GM21825 (cell line): ENCODE data around the gene EXTL1.
"Not testable (repeated sequence)": the region's sequence is repeated elsewhere in the genome, so short reads cannot be mapped to it uniquely, and the experiment has no call there.

Experiments used
- ATAC-seq: cut with Tn5 transposase; IDR thresholded peaks from one replicate; pipeline ENCODE4 v1.9.1; 2021; ENCODE audit warnings: mild to moderate bottlenecking, moderate library complexity; ENCODE audit not compliant: unreplicated experiment

Gene EXTL1, protein sequence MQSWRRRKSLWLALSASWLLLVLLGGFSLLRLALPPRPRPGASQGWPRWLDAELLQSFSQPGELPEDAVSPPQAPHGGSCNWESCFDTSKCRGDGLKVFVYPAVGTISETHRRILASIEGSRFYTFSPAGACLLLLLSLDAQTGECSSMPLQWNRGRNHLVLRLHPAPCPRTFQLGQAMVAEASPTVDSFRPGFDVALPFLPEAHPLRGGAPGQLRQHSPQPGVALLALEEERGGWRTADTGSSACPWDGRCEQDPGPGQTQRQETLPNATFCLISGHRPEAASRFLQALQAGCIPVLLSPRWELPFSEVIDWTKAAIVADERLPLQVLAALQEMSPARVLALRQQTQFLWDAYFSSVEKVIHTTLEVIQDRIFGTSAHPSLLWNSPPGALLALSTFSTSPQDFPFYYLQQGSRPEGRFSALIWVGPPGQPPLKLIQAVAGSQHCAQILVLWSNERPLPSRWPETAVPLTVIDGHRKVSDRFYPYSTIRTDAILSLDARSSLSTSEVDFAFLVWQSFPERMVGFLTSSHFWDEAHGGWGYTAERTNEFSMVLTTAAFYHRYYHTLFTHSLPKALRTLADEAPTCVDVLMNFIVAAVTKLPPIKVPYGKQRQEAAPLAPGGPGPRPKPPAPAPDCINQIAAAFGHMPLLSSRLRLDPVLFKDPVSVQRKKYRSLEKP

DNA sequence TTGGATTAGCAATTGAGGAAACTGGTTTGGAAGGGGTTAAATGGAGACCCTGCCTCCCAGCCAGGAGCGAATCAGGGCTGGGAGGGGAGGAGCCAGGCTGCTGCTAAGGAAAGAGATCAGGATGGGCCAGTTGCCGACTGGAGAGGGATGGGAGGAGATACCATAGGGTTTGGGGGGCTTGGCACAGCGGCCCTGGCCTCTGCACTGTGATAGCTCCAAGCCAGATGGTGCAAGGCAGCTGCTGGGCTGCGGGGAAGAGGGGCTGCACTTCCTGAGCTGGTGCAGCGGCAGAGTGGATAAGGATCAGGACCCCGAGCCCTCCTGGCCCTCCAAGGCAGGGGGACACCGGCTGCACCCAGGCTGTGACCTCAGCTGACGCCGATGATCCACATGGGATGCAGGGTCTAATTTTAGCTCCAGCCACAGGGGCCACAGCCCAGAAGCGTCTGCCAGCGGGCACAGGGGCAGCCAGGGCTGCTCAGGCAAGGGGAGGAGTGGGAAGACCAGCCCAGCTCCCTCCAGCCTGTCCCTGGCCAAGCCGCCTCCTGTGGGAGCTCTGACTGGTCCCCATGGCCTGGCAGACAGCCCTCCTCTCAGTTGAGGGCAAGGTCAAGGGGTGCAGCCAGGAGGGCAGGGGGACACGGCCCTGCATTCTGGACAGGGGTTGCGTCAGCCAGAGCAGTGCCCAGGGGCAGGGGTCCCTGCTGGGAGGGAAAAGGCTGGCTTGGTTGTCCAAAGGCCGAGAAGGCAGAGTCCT, at the start of gene EXTL1:
Gene EXTL1, plus strand, starts transcription at position 129 of the 757 bp plus-strand sequence. CDS start 872 bp downstream, outside the sequence.
- ATAC-seq = no peak

DNA sequence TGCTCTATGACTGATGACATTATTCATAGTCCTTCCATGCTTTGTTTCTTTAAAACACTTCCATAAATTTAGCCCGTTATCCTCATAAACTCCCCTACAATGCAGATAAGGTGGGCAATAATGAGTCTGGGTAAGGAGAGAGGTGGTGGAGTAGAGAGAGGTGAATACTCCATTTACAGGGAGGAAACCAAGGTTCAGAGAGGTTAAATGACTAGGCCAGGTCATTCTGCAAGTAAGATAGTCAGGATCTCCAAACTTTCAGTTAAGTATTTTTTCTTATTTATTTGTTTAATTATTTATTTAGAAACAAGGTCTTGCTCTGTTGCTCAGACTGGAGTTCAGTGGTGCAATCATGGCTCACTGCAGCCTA, 49.8 kb upstream of the EXTL1 start:
- ATAC-seq = no peak

DNA sequence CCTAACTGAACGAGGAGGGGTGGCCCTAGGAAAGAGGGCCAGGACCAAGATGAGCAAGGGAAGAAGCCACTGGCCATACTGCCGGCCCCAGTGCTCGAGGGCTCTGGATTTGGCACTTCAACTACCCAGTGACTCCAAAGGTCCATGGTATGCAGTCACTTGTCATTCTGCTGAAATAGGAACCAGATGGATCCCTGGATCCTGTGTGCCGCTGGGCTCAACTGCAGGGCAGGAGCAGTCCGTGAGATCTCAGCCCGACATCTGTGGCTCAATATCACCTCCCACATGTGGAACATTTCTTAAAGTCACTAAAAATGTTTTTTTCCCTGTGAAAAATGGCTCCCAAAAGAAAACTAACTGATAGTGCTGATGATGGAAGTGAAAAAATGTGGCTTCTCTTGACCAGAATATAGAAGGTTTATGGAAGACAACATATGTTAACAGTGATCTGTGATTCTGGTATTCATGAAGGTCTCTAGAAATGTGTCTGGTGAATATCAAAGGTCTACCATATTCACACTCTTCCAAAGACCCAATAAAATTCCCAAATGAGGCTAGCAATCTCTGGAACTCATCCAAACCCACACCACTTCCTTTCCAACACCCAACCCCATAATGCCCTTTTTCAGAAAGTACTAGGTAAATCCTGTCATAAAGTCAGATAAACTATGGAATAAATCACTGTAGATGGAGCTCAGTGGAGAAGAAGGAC, 47.8 kb upstream of the EXTL1 start:
- no peak for ATAC-seq

DNA sequence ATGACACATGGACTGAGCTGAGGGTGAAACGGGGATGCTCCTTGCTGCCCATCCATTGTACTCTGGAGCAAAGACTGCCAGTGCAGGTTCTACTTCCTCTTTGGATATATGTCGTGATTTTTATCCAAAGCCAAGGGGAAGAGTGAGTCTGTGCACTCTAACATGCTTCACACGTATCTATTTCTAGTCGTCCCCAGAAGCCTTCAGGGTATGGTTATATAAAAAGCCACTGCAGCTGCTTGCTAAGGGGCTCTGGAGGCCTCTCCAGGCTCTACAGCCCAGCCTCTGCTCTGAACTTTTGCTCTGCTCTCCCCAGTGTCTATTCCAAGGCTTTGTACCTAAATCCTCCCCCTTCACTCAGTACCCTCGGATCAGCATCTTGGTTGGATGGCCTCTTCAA, 43.8 kb upstream of the EXTL1 start:
- ATAC-seq = no peak

DNA sequence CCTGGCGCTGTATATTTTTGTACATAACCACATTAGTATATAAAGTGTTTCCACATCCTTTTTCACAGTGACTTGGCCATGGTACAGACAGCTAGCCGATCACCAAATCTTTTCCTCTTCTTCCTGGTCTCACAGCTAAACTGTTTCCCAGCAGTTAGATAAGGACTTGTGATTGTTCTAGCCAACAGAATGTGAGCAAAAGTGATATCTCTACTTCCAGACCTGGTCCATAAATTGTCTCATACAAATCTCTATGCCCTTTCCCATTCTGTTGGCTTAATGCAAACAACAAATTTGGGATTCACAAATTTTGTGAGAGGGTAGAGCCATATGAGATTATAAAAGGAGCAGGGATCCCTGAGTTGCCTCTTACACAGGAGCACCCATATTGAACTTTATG, 43.2 kb upstream of the EXTL1 start:
- ATAC-seq = no peak

DNA sequence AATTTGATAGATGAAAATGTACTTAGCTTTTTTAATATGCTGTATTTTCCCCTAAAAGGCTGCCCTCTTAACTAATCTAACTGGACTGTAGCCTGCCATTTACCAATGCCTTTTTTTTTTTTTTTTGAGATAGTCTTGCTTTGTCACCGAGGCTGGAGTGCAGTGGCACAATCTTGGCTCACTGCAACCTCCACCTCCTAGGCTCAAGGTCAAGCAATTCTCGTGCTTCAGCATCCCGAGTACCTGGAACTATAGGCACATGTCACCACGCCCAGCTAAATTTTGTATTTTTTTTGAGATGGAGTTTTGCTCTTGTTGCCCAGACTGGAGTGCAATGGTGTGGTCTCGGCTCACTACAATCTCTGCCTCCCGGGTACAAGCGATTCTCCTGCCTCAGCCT, 42.4 kb upstream of the EXTL1 start:
- no peak for ATAC-seq

DNA sequence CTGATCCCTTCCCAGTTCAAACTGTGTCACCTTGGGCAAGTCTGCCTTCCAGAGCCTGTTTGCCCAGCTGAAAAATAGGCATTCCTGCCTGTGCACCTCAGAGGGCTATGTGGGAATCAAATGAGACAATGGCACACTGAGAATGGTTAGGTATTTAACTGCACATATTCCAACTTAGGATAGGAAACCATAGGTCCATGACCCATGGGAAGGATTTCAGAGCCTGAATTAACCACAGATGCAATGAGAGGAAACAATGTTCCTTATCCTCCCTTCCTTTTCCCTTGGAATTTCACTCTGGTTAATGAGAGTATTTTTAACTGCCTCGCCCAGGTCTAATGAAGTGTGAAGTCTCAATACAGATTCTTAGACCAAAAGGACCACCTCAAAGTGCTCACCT, 36.4 kb upstream of the EXTL1 start:
- no peak for ATAC-seq

DNA sequence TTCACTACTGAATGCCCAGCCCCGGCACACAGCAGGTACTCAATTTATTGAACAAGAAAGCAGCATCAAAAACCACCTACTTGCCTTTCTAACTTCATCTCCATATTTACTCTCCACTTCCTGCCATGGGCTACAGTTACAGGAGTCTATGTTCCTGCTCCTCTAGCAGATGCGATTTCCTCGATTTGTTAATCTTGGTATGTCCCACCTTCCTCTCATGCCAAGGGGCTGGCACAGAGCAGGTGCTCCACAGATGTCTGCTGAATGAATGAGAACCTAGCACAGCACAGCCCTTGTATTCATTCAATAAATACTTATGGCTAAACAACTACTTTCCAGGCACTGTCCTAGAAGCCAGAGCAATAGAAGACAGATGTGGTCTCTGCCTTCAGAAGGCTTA, 35.9 kb upstream of the EXTL1 start:
- no peak for ATAC-seq

DNA sequence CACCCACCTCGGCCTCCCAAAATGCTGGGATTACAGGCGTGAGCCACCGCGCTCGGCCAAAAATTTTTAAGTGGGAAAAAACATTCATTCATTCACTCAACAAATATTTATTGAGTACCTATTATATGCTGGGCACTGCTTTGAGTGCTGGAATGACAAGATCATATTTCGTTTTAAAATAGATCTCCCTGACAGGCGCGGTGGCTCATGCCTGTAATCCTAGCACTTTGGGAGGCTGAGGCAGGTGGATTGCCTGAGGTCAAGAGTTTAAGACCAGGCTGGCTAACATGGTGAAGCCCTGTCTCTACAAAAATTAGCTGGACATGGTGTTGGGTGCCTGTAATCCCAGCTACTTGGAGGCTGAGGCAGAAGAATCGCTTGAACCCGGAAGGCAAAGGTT, 34.8 kb upstream of the EXTL1 start:
- not testable (repeated sequence) for ATAC-seq

DNA sequence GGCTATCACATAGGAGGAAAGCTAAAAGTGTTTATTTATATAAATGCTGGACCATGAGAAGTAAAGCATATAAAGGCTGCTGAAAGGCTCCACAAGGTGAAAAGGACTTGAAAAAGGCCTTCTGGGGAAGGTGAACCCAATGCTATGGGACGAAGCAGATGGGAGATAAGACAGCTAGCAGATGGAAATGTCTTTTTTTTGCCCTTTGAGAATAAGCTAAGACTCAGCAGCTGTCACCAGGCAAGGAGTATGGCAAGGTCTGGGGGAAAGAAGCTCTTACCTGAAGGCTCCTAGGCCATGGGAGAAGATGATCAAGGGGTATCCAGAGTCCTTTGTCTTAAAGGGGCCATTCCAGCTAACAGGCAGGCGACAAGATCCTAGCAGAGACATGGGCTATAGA, 33.6 kb upstream of the EXTL1 start:
- no peak for ATAC-seq

DNA sequence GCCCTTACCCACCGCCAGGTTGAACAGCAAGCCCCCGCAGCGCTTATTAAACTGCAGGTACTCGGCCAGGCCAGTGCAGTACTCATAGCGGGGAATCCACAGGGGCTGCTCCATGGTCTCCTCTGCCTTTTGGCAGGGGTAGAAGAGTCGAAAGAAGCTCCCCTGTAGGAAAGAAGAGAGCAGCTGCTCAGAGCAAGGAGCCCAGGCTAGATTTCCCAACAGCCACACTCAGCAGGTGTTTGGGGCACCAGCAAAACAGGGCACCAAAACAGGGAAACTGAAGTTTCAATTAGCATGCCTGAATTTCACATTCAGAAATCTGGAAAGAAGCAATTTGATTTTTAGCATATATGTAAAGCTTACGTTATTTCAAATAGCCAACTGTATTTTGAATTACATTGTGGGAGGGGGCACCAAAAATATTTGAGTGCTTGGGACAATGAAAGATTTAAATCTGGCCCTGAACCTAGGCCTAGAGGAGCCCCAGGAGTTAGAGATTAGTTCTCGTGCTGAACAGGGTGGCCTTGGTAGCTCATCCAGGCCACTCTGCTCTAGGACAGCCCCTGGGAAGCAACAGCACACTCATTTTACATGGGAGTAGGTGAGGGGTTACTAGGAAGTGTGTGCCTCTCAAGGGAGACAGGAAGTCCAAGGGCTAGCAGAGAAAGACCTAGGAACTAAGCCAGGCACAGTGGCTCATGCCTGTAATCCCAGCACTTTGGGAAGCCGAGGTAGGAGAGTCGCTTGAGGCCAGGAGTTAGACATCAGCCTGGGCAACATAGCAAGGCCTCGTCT, 31.9 kb upstream of the EXTL1 start:
- ATAC-seq = no peak

DNA sequence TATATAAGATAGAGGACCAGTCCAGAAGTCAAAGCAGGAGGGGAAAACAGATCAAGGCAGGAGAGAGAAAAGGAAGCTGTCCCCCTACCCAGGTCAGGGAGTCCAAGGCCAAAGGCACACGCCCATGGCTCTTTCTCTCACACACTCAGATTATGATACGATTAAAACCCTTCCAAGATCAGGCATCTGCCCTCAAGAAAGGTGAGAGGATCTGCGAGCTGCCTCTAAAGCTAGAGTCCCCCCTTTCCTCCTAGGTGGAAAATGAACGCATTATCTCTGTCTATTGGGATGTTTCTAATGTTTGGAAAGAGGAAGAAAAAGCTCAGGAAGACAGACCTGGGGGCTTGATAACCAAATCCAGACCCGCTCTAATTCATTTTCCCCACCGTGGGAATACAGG, 31.3 kb upstream of the EXTL1 start:
- no peak for ATAC-seq

DNA sequence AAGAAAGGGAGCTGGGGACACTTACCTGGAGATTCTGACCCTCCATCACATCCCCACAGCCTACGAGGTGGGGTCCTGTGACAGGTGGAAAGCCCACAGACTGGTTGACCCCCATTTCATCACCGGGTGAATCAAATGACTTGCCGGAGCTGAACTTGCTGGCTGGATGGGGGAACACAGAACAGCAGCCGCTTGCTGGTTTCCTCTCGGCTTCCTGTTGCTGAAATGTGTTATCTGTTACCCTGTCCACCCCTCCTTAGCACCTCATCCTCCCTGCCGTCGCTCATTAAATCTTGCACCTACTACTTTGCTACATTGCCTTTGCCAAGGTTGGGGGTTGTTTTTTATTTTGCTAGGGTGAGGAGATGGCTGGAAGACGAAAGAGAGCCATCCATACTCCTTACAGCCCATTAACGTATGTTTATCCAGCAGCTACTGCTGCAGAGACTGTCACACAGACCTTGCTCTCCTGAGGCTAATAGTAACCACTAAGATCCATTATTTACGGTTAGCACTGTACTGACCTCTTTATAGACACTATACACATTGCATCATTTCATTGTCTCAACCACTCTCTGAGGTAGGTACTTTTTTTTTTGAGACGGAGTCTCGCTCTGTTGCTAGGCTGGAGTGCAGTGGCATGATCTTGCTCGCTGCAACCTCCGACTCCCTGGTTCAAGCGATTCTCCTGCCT, 30.7 kb upstream of the EXTL1 start:
- no peak for ATAC-seq

DNA sequence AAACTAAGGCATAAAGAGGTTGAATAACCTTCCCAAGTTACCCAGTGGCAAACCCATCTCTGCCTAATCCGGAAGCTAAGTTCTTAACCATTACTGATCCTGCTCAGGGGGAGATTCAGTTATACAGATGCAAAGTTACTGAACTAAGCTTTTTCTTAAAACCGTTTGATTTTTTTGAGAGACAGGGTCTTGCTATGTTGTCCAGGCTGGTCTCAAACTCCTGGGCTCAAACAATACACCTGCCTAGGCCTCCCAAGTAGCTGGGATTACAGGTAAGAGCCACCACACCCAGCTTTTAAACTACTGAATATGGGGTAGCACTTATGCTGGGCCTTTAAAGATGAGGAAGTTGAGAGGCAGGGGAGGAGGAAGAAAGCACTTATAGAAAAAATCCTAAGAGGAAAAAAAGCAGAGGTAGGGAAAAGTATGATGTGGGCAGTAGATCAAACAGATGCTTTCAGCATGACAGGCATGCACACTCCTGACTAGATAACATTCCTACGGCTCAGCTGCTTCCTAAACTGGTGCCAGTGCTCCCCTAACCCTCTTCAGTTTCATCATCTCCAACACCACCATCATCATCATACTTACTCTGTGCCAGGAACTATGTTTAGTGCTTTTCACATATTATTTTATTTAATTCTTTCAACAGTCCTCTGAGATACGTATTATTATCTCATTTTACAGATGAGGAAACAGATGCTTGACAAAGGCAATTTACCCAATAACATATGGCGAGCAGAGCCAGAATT, 29.5 kb upstream of the EXTL1 start:
- ATAC-seq = no peak

DNA sequence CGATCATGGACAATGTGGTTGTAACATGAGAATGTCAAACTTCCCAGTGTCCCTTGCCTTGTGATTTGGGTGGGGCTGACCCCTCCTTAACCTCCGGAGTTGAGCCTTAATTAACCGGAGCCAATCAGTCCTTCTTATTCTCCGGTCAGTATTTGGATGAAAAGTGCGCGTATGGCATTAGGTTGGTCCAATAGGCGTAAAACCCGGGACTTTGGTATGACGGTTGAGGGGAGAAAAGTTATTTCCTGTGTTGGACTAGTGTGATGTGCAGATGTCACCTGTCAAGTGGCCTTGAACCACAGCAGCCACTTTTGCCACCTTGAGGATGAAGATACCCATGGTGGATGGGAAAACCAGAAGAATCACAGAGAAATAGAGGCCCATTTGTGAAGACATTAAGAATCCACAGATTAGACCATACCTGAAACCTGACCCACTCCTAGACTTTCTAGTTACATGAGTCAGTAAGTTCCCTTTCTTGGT, 28.8 kb upstream of the EXTL1 start:
- ATAC-seq = no peak

DNA sequence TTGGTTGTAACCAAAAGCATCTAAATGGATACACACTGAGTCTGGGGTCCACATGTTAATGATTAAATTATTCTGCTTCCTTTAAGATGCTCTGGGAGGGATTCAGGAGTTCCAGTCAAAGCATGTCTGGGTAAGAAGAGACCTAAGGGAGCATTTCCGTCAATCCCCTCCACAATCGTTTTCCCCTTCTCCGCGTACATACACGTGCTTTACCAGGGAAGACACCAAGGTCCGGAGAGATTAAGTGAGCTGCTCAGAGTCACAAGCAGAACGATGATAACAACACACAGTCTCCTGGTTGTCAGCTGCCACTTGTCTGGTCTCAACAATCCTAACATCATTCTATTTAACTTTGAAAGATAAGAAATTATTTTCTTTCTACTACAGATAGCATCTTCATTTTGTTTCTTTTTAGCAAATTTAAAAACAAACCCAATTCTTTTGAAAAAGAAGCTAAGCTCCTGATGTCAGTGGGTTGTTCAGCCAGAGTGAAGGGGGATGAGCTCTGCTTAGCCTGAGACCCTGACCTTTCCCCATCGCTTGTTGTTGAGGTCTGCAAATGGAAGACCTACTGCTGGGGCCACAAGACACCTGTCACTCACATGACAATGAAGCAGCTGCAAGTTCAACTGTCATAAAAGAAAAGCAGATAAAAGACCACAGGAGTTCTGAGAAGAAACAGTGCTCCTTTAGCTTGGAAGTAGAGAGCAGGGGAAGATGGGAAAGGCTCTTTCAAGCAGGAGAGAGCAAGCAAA, 28.2 kb upstream of the EXTL1 start:
- no peak for ATAC-seq

DNA sequence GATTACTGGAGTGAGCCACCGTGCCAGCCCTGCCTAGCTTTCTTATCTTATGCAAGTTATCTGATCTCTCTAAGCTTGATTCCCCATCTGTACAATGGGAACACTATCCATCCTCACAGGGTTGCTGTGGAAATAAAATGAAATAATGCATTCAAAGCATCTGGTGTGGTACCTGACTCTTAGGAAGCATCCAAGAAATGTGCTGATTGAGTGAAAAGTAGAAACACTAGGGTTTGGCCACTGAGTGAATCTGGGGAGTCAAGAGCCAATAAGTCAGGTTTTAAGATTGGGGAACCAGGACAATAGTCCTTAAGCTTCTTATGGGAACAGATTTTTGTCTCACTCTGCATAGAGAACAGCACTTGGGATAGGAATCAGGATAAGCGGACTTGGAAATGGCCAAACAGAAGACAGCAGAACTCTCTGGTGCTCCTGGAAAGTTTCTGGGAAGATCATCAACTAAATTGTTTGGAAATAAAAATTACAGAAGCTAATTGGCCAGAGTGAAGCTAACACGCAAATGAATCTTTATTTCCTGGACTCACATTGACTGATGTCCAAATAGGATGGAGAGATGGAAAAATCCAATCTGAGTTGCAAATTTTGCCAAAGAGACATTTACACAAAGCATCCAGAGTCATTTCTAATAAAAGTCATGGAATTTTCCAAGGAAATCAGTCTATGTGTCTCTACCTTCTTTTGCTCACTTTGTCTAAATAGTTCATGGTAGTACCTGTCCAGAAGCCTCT, 27.0 kb upstream of the EXTL1 start:
- no peak for ATAC-seq
